Melanocyte of skin (primary cell): Measurements from ENCODE around the gene RPL27A. TPM values are rescaled to one million over a fixed set of nuclear protein-coding genes. Genes with fewer than 3 reads are reported as not detected.

Source experiments
- small RNA-seq, 2 donors: library from RNA; depleted of rRNA; stranded (forward); fragments of <200 nt; gene quantifications; one replicate each; pipeline ENCODE3, GENCODE V24; 2012
- total RNA-seq, 2 donors: library from RNA; depleted of rRNA; stranded (reverse); fragments of >200 nt; gene quantifications; 2 replicates each; pipeline ENCODE4 v1.2.3, GENCODE V29; 2012

Gene RPL27A
- total RNA-seq = 100 to 1,000 TPM; 322 to 596 TPM

GRCh38 chr11:8682303-8683114 lies at the start of gene RPL27A, which contains the start of gene TRIM66:
RPL27A (plus strand) TSS chr11:8682792; CDS start chr11:8682814, 22 bp downstream.
TRIM66 (minus strand) TSS chr11:8682665; CDS start chr11:8672274, 10,391 bp downstream.

Small RNA genes within 50 kb of the gene (small RNA-seq; reads per million reads assigned to genes)
- 0 reads per million in 2 donors for gene SNORA3A
- 138 to 349 reads per million in 2 donors for gene SNORA3B

Other genes with a start within 250 kb of the RPL27A start
- under 1 TPM in 1 of 2 donors, not detected in 1; 0.33 TPM for gene STK33, start 88.6 kb upstream of the RPL27A start, total RNA-seq
- gene TRIM66, start 127 bp upstream of the RPL27A start, total RNA-seq = 10 to 100 TPM in 1 of 2 donors, 1 to 10 TPM in 1; 9.6 to 10.3 TPM
- gene AKIP1, start 228.4 kb downstream of the RPL27A start, total RNA-seq = 10 to 100 TPM; 31.7 to 36.3 TPM